GM18507 (cell line): Measurements from ENCODE around the gene IFNGR2.

Experiments
- DNase-seq: peaks from one replicate; pipeline ENCODE4 v3.0.0; 2011; ENCODE audit warnings: low read depth; ENCODE audit not compliant: insufficient read length; ENCODE audit errors: extremely low spot score
- FAIRE-seq: peaks from 2 replicates; lab custom pipeline; 2011; peaks lifted over from hg19 to GRCh38; lab: Jason Lieb, UNC

IFNGR2 gene

DNA sequence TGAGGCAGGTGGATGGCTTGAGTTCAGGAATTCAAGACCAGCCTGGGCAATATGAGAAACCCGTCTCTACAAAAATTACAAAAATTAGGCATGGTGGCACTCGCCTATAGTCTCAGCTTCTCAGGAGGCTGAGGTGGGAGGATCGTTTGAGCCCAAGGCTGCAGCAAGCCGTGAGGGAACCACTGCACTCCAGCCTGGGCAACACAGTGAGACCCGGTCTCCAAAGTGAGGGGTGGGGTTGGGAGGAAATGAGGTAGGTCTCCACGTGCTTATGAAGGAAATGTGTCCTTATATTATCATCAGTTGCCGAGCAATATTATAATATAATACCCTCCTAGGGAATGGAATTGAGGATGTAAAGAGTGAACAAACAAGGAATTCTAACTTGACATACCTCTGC is 73.9 kb downstream of the IFNGR2 start:
- no peak for DNase-seq
- FAIRE-seq, result no peak

GRCh38 chr21:33478182-33478581 is 75.0 kb downstream of the IFNGR2 start:
- FAIRE-seq (no peak), DNase-seq (no peak)

DNA sequence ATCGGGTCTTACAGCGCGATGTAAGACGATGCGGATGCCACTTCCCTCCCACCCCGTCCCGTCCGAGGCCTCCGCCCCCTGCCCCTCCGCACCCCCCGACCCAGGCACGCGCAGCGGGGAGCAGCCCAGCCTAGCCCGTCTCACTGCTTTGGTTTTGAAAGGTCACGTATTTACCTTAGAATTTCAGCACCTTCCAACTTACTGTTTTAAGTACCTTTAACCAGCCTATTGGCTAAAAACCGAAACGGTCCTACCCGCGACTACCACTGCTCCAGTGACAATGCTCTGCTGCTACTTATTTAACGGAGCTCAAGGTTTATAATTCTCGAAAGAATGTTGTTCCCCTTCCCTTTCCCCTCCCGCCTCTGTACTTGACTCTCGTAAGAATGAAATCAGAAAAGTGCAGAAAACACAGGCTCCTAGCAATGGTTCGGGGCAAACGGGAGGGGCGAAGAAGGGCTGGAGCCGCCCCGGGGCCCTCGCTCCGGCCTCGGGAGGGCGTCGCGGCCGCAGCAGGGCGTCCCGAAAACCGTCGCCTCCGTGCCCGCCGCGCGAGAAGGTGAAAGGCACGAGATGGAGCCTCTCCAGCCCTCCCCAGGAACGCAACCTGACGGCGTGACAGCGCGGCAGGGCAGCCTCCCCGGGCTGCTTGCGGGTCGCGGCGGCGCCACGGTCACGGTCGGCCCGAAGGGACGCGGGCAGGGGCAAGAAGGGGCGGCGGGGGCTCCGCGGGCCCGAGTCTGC is 75.9 kb downstream of the IFNGR2 start:
- FAIRE-seq (no peak), DNase-seq (no peak)

GRCh38 chr21:33479679-33480480 is 76.7 kb downstream of the IFNGR2 start, which contains the start of gene TMEM50B:
Gene TMEM50B (minus strand): TSS chr21:33479974. CDS start chr21:33468885, 11,089 bp downstream.
- FAIRE-seq (peak; percentile 94), DNase-seq (peak; percentile 91)

- FAIRE-seq, result no peak
Observed at GRCh38 chr21:33480481-33481103, 77.4 kb downstream of the IFNGR2 start.

GRCh38 chr21:33481314-33481943 is 78.2 kb downstream of the IFNGR2 start:
- FAIRE-seq, result no peak

More at GRCh38 chr21:33480481-33481103, 77.4 kb downstream of the IFNGR2 start:
- no peak for DNase-seq

More at GRCh38 chr21:33481314-33481943, 78.2 kb downstream of the IFNGR2 start:
- no peak for DNase-seq
